HG03575 (cell line): ENCODE results near the gene AFTPH.

Experiments used
- ATAC-seq: cut with Tn5 transposase; IDR thresholded peaks from one replicate; pipeline ENCODE4 v1.9.1; 2021; ENCODE audit not compliant: unreplicated experiment, insufficient number of reproducible peaks, low FRiP score; ENCODE audit errors: extremely low read depth

Gene AFTPH

GRCh38 chr2:64533882-64534281 lies 9.8 kb downstream of the AFTPH start:
- ATAC-seq, result no peak

GRCh38 chr2:64534363-64534762 lies 10.2 kb downstream of the AFTPH start:
- no peak for ATAC-seq

- no peak for ATAC-seq
These were observed 10.9 kb downstream of the AFTPH start for GRCh38 chr2:64535024-64535423.

- no peak for ATAC-seq
These were observed 13.9 kb downstream of the AFTPH start for GRCh38 chr2:64537991-64538390.

- no peak for ATAC-seq
These were observed 14.8 kb downstream of the AFTPH start for GRCh38 chr2:64538764-64539433.

- ATAC-seq, result no peak
These were observed 16.5 kb downstream of the AFTPH start for GRCh38 chr2:64540615-64541014.

GRCh38 chr2:64541547-64541946 lies 17.4 kb downstream of the AFTPH start:
- ATAC-seq, result no peak

GRCh38 chr2:64542071-64543007 lies 18.2 kb downstream of the AFTPH start:
- no peak for ATAC-seq

GRCh38 chr2:64543008-64543697 lies 19.0 kb downstream of the AFTPH start:
- ATAC-seq, result no peak

GRCh38 chr2:64548761-64549160 lies 24.6 kb downstream of the AFTPH start:
- ATAC-seq, result no peak

GRCh38 chr2:64550042-64550441 lies 25.9 kb downstream of the AFTPH start:
- no peak for ATAC-seq

GRCh38 chr2:64551851-64552250 lies 27.7 kb downstream of the AFTPH start:
- ATAC-seq, result no peak

GRCh38 chr2:64554117-64554516 lies 30.0 kb downstream of the AFTPH start:
- no peak for ATAC-seq

- ATAC-seq, result no peak
These were observed 34.4 kb downstream of the AFTPH start for GRCh38 chr2:64558445-64559081.

- no peak for ATAC-seq
These were observed 38.1 kb downstream of the AFTPH start for GRCh38 chr2:64562148-64562784.

- ATAC-seq, result no peak
These were observed 39.4 kb downstream of the AFTPH start for GRCh38 chr2:64563436-64563938.

- no peak for ATAC-seq
These were observed 42.0 kb downstream of the AFTPH start for GRCh38 chr2:64565949-64566710.

- ATAC-seq, result no peak
These were observed 43.3 kb downstream of the AFTPH start for GRCh38 chr2:64567473-64567872.
